GM23338 (cell line): ENCODE results near the gene DDIT3. TPM values are rescaled to one million over a fixed set of nuclear protein-coding genes. Genes with fewer than 3 reads are reported as not detected.

Experiments used
- ATAC-seq: fragments of 200-7000 bp; cut with Tn5 transposase; 3 replicates; pipeline ENCODE4 v1.9.1; 2020
- DNase-seq: peaks from one replicate; pipeline ENCODE4 v3.0.0-alpha.2; 2015; ENCODE audit warnings: low spot score
- H2AFZ ChIP-seq: fragments of 200-600 bp; sonication (generic); 2 replicates; pipeline ENCODE4 v1.8.0; 2016; ENCODE audit warnings: antibody characterized with exemption, mild to moderate bottlenecking, moderate library complexity
- H3F3A ChIP-seq: fragments of 200-600 bp; sonication (generic); replicated peaks from 2 replicates; pipeline ENCODE4 v1.8.0; 2017; ENCODE audit warnings: antibody characterized with exemption, mixed run types, low read depth
- H3K27ac ChIP-seq: fragments of 200-600 bp; sonication (generic); 2 replicates; pipeline ENCODE4 v1.6.1; 2016; ENCODE audit warnings: low read depth
- H3K27me3 ChIP-seq: fragments of 200-600 bp; sonication (generic); 2 replicates; pipeline ENCODE4 v1.8.0; 2016; ENCODE audit warnings: mild to moderate bottlenecking, mixed run types, moderate library complexity; ENCODE audit not compliant: insufficient read depth
- H3K36me3 ChIP-seq: fragments of 200-600 bp; sonication (generic); 2 replicates; pipeline ENCODE4 v1.8.0; 2016; ENCODE audit warnings: mild to moderate bottlenecking; ENCODE audit not compliant: insufficient read depth
- H3K4me1 ChIP-seq: fragments of 200-600 bp; sonication (generic); 2 replicates; pipeline ENCODE4 v1.8.0; 2016; ENCODE audit warnings: mild to moderate bottlenecking, moderate library complexity; ENCODE audit not compliant: insufficient read depth
- H3K4me2 ChIP-seq: fragments of 200-600 bp; sonication (generic); 2 replicates; pipeline ENCODE4 v1.7.1; 2017; ENCODE audit warnings: mixed run types
- H3K4me3 ChIP-seq: fragments of 200-600 bp; sonication (generic); 2 replicates; pipeline ENCODE4 v1.6.1; 2016; ENCODE audit warnings: mixed run types
- H3K79me2 ChIP-seq: fragments of 200-600 bp; sonication (generic); replicated peaks from 2 replicates; pipeline ENCODE4 v1.8.0; 2017; ENCODE audit warnings: mild to moderate bottlenecking; ENCODE audit not compliant: insufficient read depth
- H3K9me2 ChIP-seq: fragments of 200-600 bp; sonication (generic); 2 replicates; pipeline ENCODE4 v1.8.0; 2017; ENCODE audit not compliant: insufficient read depth
- H4K20me1 ChIP-seq: fragments of 200-600 bp; sonication (generic); replicated peaks from 2 replicates; pipeline ENCODE4 v1.8.0; 2017; ENCODE audit warnings: mild to moderate bottlenecking; ENCODE audit not compliant: insufficient read depth
- H3K27ac Mint-ChIP-seq: 2 replicates; pipeline ENCODE4 v1.8.0; 2020; ENCODE audit warnings: inconsistent platforms, mild to moderate bottlenecking, moderate library complexity, mixed read lengths
- H3K27me3 Mint-ChIP-seq: 3 replicates; pipeline ENCODE4 v1.8.0; 2022; ENCODE audit warnings: low read depth, mild to moderate bottlenecking, moderate library complexity, mixed read lengths, inconsistent platforms; ENCODE audit not compliant: insufficient read depth, poor library complexity
- H3K36me3 Mint-ChIP-seq: 3 replicates; pipeline ENCODE4 v1.8.0; 2021; ENCODE audit warnings: low read depth, mild to moderate bottlenecking, inconsistent platforms, moderate library complexity, mixed read lengths
- H3K4me1 Mint-ChIP-seq: 3 replicates; pipeline ENCODE4 v1.8.0; 2020; ENCODE audit warnings: mild to moderate bottlenecking, inconsistent platforms, mixed read lengths
- H3K4me3 Mint-ChIP-seq: 3 replicates; pipeline ENCODE4 v1.8.0; 2021; ENCODE audit warnings: moderate library complexity, mild to moderate bottlenecking, inconsistent platforms, mixed read lengths
- H3K9me3 Mint-ChIP-seq: 3 replicates; pipeline ENCODE4 v1.8.0; 2020; ENCODE audit warnings: moderate library complexity, mild to moderate bottlenecking, inconsistent platforms, mixed read lengths
- ETS1 ChIP-seq: IDR thresholded peaks from 2 replicates; pipeline ENCODE4 v1.6.1; 2016; ENCODE audit warnings: antibody characterized with exemption
- EZH2 ChIP-seq: fragments of 200-600 bp; sonication (generic); IDR thresholded peaks from one replicate; pipeline ENCODE4 v1.8.0; 2017; ENCODE audit warnings: antibody characterized with exemption, mild to moderate bottlenecking, low read depth; ENCODE audit not compliant: unreplicated experiment
- JUNB ChIP-seq: IDR thresholded peaks from one replicate; pipeline ENCODE4 v1.6.1; 2016; ENCODE audit warnings: antibody characterized with exemption; ENCODE audit not compliant: unreplicated experiment
- STAT1 ChIP-seq: IDR thresholded peaks from one replicate; pipeline ENCODE4 v1.6.1; 2016; ENCODE audit warnings: antibody characterized with exemption; ENCODE audit not compliant: unreplicated experiment
- ZNF114 ChIP-seq: fragments of 250-450 bp; sonication (Bioruptor Pico); IDR thresholded peaks from 2 replicates; pipeline ENCODE4 v1.5.0; 2020; ENCODE audit warnings: mild to moderate bottlenecking, moderate library complexity
- ZNF331 ChIP-seq: fragments of 250-450 bp; sonication (Bioruptor Pico); IDR thresholded peaks from 2 replicates; pipeline ENCODE4 v1.5.0; 2020; ENCODE audit warnings: low read depth, mild to moderate bottlenecking, moderate library complexity
- polyA plus RNA-seq: library from polyadenylated mRNA; unstranded; fragments of >200 nt; fragmentation: Nextera tagmentation; extraction: Ambion mirVana; gene quantifications from 2 replicates; pipeline ENCODE4 v1.2.1, GENCODE V29; 2016
- total RNA-seq: library from RNA; depleted of rRNA; stranded (reverse); fragments of >200 nt; shearing (Covaris generic); gene quantifications from 2 replicates; pipeline ENCODE4 v1.2.3, GENCODE V29; 2014
- TF ChIP-seq, protein P1 (sequence below): IDR thresholded peaks from one replicate; pipeline ENCODE4 v1.6.1; 2018; ENCODE audit warnings: antibody characterized with exemption; ENCODE audit not compliant: unreplicated experiment

DDIT3 gene
- total and polyA plus RNA-seq, 2 experiments from 2014 or later = 3.9 to 12.5 TPM

GRCh38 chr12:57515408-57515933 is 4.8 kb downstream of the DDIT3 start:
- peaks cover 71% of the 10 kb centered on the region for H3K36me3 ChIP-seq
- H3K36me3 Mint-ChIP-seq = peaks cover 90% of the 10 kb centered on the region

GRCh38 chr12:57514720-57515407 is 5.5 kb downstream of the DDIT3 start:
- H3K4me3 ChIP-seq = no peak overlapping the region
- ATAC-seq = no peak
- H3K36me3 Mint-ChIP-seq = peaks cover 93% of the 10 kb centered on the region
- TF ChIP-seq ETS1 (no peak), ZNF114 (CRISPR knock-in tag) (no peak), EZH2 (no peak), STAT1 (no peak), JUNB (no peak)

More at GRCh38 chr12:57515408-57515933, 4.8 kb downstream of the DDIT3 start:
- Histone ChIP-seq H3K4me3 (no peak overlapping the region), H3K27me3 (no peaks in the 10 kb centered on the region), H3K4me2 (no peak overlapping the region), H3F3A (peaks cover 78% of the 10 kb centered on the region), H4K20me1 (peaks cover 51% of the 10 kb centered on the region), H3K9me2 (no peaks in the 10 kb centered on the region), H3K79me2 (peaks cover 29% of the 10 kb centered on the region), H3K27ac (no peak overlapping the region; the same call in 1 of the 2 replicates), H3K4me1 (peaks cover 17% of the 10 kb centered on the region), H2AFZ (no peak overlapping the region)
- no peak for DNase-seq
- H3K27me3 Mint-ChIP-seq = peaks cover 22% of the 10 kb centered on the region
- H3K4me3 Mint-ChIP-seq = no peak overlapping the region
- no peaks in the 10 kb centered on the region for H3K9me3 Mint-ChIP-seq
- H3K4me1 Mint-ChIP-seq = peaks cover 20% of the 10 kb centered on the region
- ATAC-seq = no peak
- H3K27ac Mint-ChIP-seq = no peak overlapping the region
- TF ChIP-seq ETS1 (no peak), JUNB (no peak), ZNF114 (CRISPR knock-in tag) (no peak), ZNF331 (CRISPR knock-in tag) (no peak)
- TF ChIP-seq, protein P1, sequence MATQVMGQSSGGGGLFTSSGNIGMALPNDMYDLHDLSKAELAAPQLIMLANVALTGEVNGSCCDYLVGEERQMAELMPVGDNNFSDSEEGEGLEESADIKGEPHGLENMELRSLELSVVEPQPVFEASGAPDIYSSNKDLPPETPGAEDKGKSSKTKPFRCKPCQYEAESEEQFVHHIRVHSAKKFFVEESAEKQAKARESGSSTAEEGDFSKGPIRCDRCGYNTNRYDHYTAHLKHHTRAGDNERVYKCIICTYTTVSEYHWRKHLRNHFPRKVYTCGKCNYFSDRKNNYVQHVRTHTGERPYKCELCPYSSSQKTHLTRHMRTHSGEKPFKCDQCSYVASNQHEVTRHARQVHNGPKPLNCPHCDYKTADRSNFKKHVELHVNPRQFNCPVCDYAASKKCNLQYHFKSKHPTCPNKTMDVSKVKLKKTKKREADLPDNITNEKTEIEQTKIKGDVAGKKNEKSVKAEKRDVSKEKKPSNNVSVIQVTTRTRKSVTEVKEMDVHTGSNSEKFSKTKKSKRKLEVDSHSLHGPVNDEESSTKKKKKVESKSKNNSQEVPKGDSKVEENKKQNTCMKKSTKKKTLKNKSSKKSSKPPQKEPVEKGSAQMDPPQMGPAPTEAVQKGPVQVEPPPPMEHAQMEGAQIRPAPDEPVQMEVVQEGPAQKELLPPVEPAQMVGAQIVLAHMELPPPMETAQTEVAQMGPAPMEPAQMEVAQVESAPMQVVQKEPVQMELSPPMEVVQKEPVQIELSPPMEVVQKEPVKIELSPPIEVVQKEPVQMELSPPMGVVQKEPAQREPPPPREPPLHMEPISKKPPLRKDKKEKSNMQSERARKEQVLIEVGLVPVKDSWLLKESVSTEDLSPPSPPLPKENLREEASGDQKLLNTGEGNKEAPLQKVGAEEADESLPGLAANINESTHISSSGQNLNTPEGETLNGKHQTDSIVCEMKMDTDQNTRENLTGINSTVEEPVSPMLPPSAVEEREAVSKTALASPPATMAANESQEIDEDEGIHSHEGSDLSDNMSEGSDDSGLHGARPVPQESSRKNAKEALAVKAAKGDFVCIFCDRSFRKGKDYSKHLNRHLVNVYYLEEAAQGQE = no peak

More at GRCh38 chr12:57514720-57515407, 5.5 kb downstream of the DDIT3 start:
- Histone ChIP-seq H3K9me2 (no peaks in the 10 kb centered on the region), H3K27ac (no peak overlapping the region), H3F3A (peaks cover 75% of the 10 kb centered on the region), H4K20me1 (peaks cover 54% of the 10 kb centered on the region), H3K36me3 (peaks cover 77% of the 10 kb centered on the region), H2AFZ (no peak overlapping the region), H3K79me2 (peaks cover 35% of the 10 kb centered on the region), H3K4me2 (no peak overlapping the region), H3K4me1 (peaks cover 17% of the 10 kb centered on the region), H3K27me3 (no peaks in the 10 kb centered on the region)
- Mint-ChIP-seq H3K4me3 (no peak overlapping the region), H3K27ac (no peak overlapping the region), H3K27me3 (peaks cover 16% of the 10 kb centered on the region), H3K9me3 (no peaks in the 10 kb centered on the region), H3K4me1 (peaks cover 20% of the 10 kb centered on the region)
- no peak for DNase-seq
